Measurements from ENCODE around the gene FOXJ3.

FOXJ3 gene

GRCh38 chr1:42143896-42144710, 190.9 kb downstream of the FOXJ3 start:
- DNase-seq (ENCODE audit: low spot score) = no peak

GRCh38 chr1:42142894-42143675, 191.9 kb downstream of the FOXJ3 start:
- no peak for DNase-seq (ENCODE audit: low spot score)

GRCh38 chr1:42141978-42142377, 193.1 kb downstream of the FOXJ3 start:
- no peak for DNase-seq (ENCODE audit: low spot score)

- DNase-seq (ENCODE audit: low spot score) = no peak
These were observed 194.8 kb downstream of the FOXJ3 start for GRCh38 chr1:42140191-42140590.

GRCh38 chr1:42139444-42139843, 195.6 kb downstream of the FOXJ3 start:
- no peak for DNase-seq (ENCODE audit: low spot score)

GRCh38 chr1:42138586-42138985, 196.4 kb downstream of the FOXJ3 start:
- no peak for DNase-seq (ENCODE audit: low spot score)

- no peak for DNase-seq (ENCODE audit: low spot score)
These were observed 197.3 kb downstream of the FOXJ3 start for GRCh38 chr1:42137766-42138165.

- no peak for DNase-seq (ENCODE audit: low spot score)
These were observed 198.6 kb downstream of the FOXJ3 start for GRCh38 chr1:42136466-42136865.

- no peak for DNase-seq (ENCODE audit: low spot score)
These were observed 199.6 kb downstream of the FOXJ3 start for GRCh38 chr1:42135426-42135825.

GRCh38 chr1:42133809-42134526, 201.1 kb downstream of the FOXJ3 start:
- DNase-seq (ENCODE audit: low spot score) = no peak

- DNase-seq (ENCODE audit: low spot score) = no peak
These were observed 201.6 kb downstream of the FOXJ3 start for GRCh38 chr1:42133390-42133789.

- no peak for DNase-seq (ENCODE audit: low spot score)
These were observed 204.9 kb downstream of the FOXJ3 start for GRCh38 chr1:42130061-42130660.

- DNase-seq (ENCODE audit: low spot score) = no peak
These were observed 206.1 kb downstream of the FOXJ3 start for GRCh38 chr1:42128964-42129363.

GRCh38 chr1:42128499-42128898, 206.5 kb downstream of the FOXJ3 start:
- DNase-seq (ENCODE audit: low spot score) = no peak

GRCh38 chr1:42127767-42128166, 207.3 kb downstream of the FOXJ3 start:
- no peak for DNase-seq (ENCODE audit: low spot score)
